Left lung (tissue), 10 donors: ENCODE measurements around the gene ARHGAP11A. TPM values are rescaled to one million over a fixed set of nuclear protein-coding genes. Genes with fewer than 3 reads are reported as not detected.
A peak's percentile ranks its signal among the peaks of the same experiment; 100 is the strongest.

Experiments used
- ATAC-seq: fragments of 200-7000 bp; cut with Tn5 transposase; one replicate; pipeline ENCODE4 v1.9.1; 2020; ENCODE audit warnings: moderate library complexity
- DNase-seq, 4 donors: peaks; one replicate each; pipeline ENCODE4 v3.0.0-alpha.2; 2013 to 2020
- H3K27ac ChIP-seq, 2 donors: fragments of 200-600 bp; sonication (generic) in 1 of 2; one replicate each; pipeline versions ENCODE4 v1.5.0 to v1.8.0; 2020 to 2021
- H3K27me3 ChIP-seq, 2 donors: fragments of 200-600 bp; sonication (generic) in 1 of 2; one replicate each; pipeline versions ENCODE4 v1.5.0 to v1.8.0; 2020 to 2021
- H3K36me3 ChIP-seq, 2 donors: fragments of 200-600 bp; sonication (generic) in 1 of 2; one replicate each; pipeline versions ENCODE4 v1.5.0 to v1.8.0; 2020 to 2021
- H3K4me1 ChIP-seq, 2 donors: fragments of 200-600 bp; one replicate each; pipeline ENCODE4 v1.8.0; 2021
- H3K4me3 ChIP-seq, 2 donors: fragments of 200-600 bp; sonication (generic) in 1 of 2; one replicate each; pipeline versions ENCODE4 v1.5.0 to v1.8.0; 2020 to 2021; ENCODE audit warnings: mild to moderate bottlenecking in 1 of 2
- H3K9me3 ChIP-seq, 2 donors: fragments of 200-600 bp; sonication (generic) in 1 of 2; one replicate each; pipeline versions ENCODE4 v1.5.0 to v1.8.0; 2020 to 2021
- intact Hi-C, 2 donors: fragments of 100-400 bp; cut with DNase I; formaldehyde crosslinking; loops; one replicate each; pipeline versions ENCODE4 v1.11.2 to v1.14.2; 2022
- polyA plus RNA-seq, 6 donors: library from polyadenylated mRNA; unstranded; fragments of 120-200 nt; gene quantifications; one replicate each; pipeline ENCODE4 v1.2.1, GENCODE V29; 2013; ENCODE audit not compliant: insufficient read length in 6 of 6
- total RNA-seq, 2 donors: library from RNA; stranded (reverse); fragmentation: NEBNext Ultra II Directional; extraction: Animal tissue kit (Norgen Biotek cat#: 25700); gene quantifications; one replicate each; pipeline ENCODE4 v1.2.1, GENCODE V29; 2021
- TF ChIP-seq, protein P1 (sequence below), 2 donors: fragments of 200-600 bp; sonication (generic) in 1 of 2; IDR thresholded peaks; one replicate each; pipeline versions ENCODE4 v1.5.0 to v1.8.0; 2021; ENCODE audit warnings: antibody characterized with exemption in 2 of 2
- donor health status: DM: no; HTN: yes; CAD: no.
- donor health status: DM: no; HTN: no; CAD: no.

ARHGAP11A gene
- total and polyA plus RNA-seq, 8 donors = 7.3 to 65.7 (median 27.9) TPM

DNA sequence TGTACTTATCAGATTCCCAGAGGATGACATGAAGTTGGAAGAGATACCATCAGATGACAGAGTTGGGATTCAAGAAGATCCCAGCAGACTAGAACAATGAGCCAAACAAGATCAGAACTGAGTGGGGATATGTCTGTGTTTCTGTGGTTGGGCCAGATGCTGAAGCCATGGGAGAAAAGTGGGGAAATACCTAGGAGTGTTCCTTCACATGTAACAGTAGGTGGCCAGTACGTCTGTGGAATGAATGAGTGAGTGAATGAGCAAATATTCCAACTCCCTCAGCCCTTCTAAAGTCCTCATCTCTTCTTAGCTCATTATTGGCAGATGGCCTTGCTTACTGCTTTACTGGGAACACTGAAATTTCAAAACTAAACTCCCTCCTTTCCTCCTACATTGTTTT, 70.3 kb downstream of the ARHGAP11A start:
- TF ChIP-seq, protein P1, sequence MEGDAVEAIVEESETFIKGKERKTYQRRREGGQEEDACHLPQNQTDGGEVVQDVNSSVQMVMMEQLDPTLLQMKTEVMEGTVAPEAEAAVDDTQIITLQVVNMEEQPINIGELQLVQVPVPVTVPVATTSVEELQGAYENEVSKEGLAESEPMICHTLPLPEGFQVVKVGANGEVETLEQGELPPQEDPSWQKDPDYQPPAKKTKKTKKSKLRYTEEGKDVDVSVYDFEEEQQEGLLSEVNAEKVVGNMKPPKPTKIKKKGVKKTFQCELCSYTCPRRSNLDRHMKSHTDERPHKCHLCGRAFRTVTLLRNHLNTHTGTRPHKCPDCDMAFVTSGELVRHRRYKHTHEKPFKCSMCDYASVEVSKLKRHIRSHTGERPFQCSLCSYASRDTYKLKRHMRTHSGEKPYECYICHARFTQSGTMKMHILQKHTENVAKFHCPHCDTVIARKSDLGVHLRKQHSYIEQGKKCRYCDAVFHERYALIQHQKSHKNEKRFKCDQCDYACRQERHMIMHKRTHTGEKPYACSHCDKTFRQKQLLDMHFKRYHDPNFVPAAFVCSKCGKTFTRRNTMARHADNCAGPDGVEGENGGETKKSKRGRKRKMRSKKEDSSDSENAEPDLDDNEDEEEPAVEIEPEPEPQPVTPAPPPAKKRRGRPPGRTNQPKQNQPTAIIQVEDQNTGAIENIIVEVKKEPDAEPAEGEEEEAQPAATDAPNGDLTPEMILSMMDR (IDR thresholded peaks at IDR 0.05) = no peak
- H3K27ac ChIP-seq = no peak overlapping the region
- peaks cover 0 to 6% of the 10 kb centered on the region in 2 donors for H3K4me1 ChIP-seq
- no peaks in the 10 kb centered on the region for H3K27me3 ChIP-seq
- no peak for ATAC-seq
- no peak for DNase-seq
- H3K36me3 ChIP-seq = no peaks in the 10 kb centered on the region
- intact Hi-C loops = no loop called here
- H3K4me3 ChIP-seq = no peak overlapping the region
- H3K9me3 ChIP-seq = no peaks in the 10 kb centered on the region

DNA sequence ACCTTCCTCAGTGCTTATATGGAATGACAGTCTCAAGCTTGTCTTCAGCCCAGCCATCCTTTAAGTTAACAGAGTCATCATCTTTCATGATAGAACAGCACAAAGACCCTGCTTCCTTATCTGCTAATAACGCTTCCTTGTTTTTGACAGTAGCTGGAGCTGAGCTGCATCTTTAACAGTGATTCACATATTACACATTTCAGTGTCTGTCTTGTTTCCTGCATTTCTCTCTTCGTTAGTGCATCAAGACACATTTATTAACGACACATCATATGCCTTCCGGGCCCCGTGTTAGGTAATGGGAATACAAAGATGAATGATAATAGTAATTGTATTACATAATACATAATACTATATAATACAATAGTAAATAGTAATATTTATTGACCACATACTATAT, 72.3 kb downstream of the ARHGAP11A start:
- H3K27me3 ChIP-seq = no peaks in the 10 kb centered on the region
- H3K4me3 ChIP-seq = no peak overlapping the region
- no peak overlapping the region for H3K27ac ChIP-seq
- peaks cover 0 to 3% of the 10 kb centered on the region in 2 donors for H3K4me1 ChIP-seq
- no peak for DNase-seq
- ATAC-seq = no peak
- TF ChIP-seq, protein P1 (IDR thresholded peaks at IDR 0.05) = no peak
- H3K9me3 ChIP-seq = no peaks in the 10 kb centered on the region
- intact Hi-C loops = no loop called here
- no peaks in the 10 kb centered on the region for H3K36me3 ChIP-seq

DNA sequence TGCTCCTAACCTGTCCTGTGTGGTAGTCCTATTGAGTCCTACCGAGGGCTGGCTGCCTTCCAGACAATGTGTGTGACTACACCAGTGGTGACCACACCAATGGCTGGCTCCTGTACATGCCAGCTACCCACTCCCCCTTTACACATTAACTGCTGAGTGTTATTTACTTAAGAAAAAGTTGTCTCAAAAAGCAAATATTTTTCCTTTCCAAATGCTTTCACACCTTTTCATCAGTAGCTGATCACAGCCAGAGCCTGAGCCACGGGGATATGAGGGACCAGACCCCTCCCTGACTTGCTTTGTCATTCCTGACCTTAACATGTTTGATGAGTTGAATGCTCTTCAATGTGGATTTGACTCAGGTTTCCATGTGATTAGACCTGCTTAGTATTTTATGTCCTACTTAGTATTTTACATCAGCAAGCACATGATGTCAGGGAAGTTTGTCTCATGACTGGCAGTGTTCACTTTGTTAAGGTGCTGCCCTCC, 72.9 kb downstream of the ARHGAP11A start:
- ATAC-seq = peak; percentile 67
- TF ChIP-seq, protein P1 (IDR thresholded peaks at IDR 0.05) = no peak
- intact Hi-C loops = no loop called here
- H3K27ac ChIP-seq = no peak overlapping the region
- no peaks in the 10 kb centered on the region for H3K9me3 ChIP-seq
- H3K4me1 ChIP-seq = no peaks in the 10 kb centered on the region
- H3K4me3 ChIP-seq = no peak overlapping the region
- H3K36me3 ChIP-seq = no peaks in the 10 kb centered on the region
- DNase-seq = peak in 2 of 4 donors; percentile 44 to 58
- H3K27me3 ChIP-seq = no peaks in the 10 kb centered on the region

Other genes starting within 250 kb of the ARHGAP11A start
- gene GOLGA8K, start 212.2 kb upstream of the ARHGAP11A start, total RNA-seq = 1 to 10 TPM in 1 of 2 donors, under 1 TPM in 1; 0.90 to 1.4 TPM
- 1 to 10 TPM; 2.8 to 5.6 (median 3.5) TPM for gene GOLGA8K, start 212.2 kb upstream of the ARHGAP11A start, polyA plus RNA-seq
- gene GOLGA8O, start 159.9 kb upstream of the ARHGAP11A start, total RNA-seq = 1 to 10 TPM; 1.2 to 1.4 TPM
- 1 to 10 TPM in 1 of 6 donors, under 1 TPM in 2, not detected in 3; 0.27 to 2.0 (median 0.71) TPM for gene GOLGA8O, start 159.9 kb upstream of the ARHGAP11A start, polyA plus RNA-seq
- gene GOLGA8N, start 22.0 kb upstream of the ARHGAP11A start, total RNA-seq = 1 to 10 TPM; 7.4 to 9.6 TPM
- 10 to 100 TPM; 24.0 to 39.4 (median 34.0) TPM for gene GOLGA8N, start 22.0 kb upstream of the ARHGAP11A start, polyA plus RNA-seq
- gene SCG5, start 26.2 kb downstream of the ARHGAP11A start, total RNA-seq = 10 to 100 TPM in 1 of 2 donors, under 1 TPM in 1; 0.73 to 10.8 TPM
- gene SCG5, start 26.2 kb downstream of the ARHGAP11A start, polyA plus RNA-seq = 10 to 100 TPM in 2 of 6 donors, 1 to 10 TPM in 4; 6.0 to 12.7 (median 7.7) TPM
- gene GREM1, start 102.5 kb downstream of the ARHGAP11A start, total RNA-seq = 1 to 10 TPM in 1 of 2 donors, under 1 TPM in 1; 0.96 to 2.2 TPM
- gene GREM1, start 102.5 kb downstream of the ARHGAP11A start, polyA plus RNA-seq = under 1 TPM; 0.01 to 0.14 (median 0.11) TPM